Measurements from ENCODE around the gene PSMB5. TPM values are rescaled to one million over a fixed set of nuclear protein-coding genes. Genes with fewer than 3 reads are reported as not detected.

Gene PSMB5
- total and polyA plus RNA-seq, 2 of the 13 experiments (the other 11 are each of a cell fraction or from before 2014, with no cell fraction given), result 705 to 871 TPM

GRCh38 chr14:23055621-23056144 lies 21.0 kb upstream of the PSMB5 start (continued):
- TF ChIP-seq, protein P1, sequence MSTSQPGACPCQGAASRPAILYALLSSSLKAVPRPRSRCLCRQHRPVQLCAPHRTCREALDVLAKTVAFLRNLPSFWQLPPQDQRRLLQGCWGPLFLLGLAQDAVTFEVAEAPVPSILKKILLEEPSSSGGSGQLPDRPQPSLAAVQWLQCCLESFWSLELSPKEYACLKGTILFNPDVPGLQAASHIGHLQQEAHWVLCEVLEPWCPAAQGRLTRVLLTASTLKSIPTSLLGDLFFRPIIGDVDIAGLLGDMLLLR (CRISPR knock-in tag; IDR thresholded peaks at IDR 0.05), result 0 out of 2 replicates have a peak, but pooled peaks have one; percentile 53

DNA sequence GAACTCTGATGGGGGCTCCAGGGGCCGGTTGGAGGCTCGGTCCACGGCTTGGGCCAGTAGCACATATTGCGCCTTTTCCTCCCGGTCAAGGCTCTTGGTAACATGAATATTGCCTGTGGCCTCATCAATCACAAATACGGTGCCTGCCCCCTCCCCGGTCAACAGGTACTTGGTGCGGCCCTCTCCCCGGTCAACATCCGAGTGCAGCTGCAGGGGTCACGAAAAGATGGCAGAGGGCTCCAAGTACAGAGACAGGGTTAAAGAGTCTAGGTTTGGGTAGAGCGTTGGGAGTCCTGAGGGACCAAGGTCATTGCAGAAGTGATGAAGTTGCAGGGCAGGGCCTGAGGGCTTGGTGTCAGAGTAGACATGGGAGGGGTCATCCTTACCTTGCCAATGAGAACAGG lies 20.4 kb upstream of the PSMB5 start:
- WGBS (ENCODE audit: low lambda C conversion rate), result 87% methylated on average over 12 of the region's 12 CpGs
- Histone ChIP-seq H3K9ac (ENCODE audit: insufficient read depth, low read depth, low read length) (no peak overlapping the region), H3K36me3 (replicated peaks in 1 of 2; ENCODE audit: control insufficient read depth in 1 of 2, insufficient read depth in 2 of 2, low read length in 2 of 2) (peaks cover 10 to 12% of the 10 kb centered on the region in 2 experiments), H3K79me2 (ENCODE audit: insufficient read depth, low read length) (no peaks in the 10 kb centered on the region), H3K9me3 (ENCODE audit: low read length) (no peaks in the 10 kb centered on the region), H3K4me3 (replicated peaks in 1 of 3; ENCODE audit: insufficient read depth in 1 of 3, low read depth in 2 of 3, low read length in 3 of 3) (no peak overlapping the region), H2AFZ (ENCODE audit: low read length) (no peak overlapping the region), H3K27me3 (ENCODE audit: control insufficient read depth in 1 of 2, insufficient read depth in 2 of 2, low read length in 2 of 2) (peaks cover 0 to 6% of the 10 kb centered on the region in 2 experiments; a peak in 1 of 5 replicates), H4K20me1 (ENCODE audit: insufficient read depth, low read length) (peaks cover 13% of the 10 kb centered on the region; the same call in 1 of the 2 replicates), H3K4me2 (ENCODE audit: low read depth, low read length) (no peak overlapping the region), H3K4me1 (ENCODE audit: insufficient read depth, low read length) (peaks cover 26% of the 10 kb centered on the region), H3K27ac (ENCODE audit: extremely low read length, insufficient read depth, low read length) (no peak overlapping the region)
- CTCF ChIA-PET (ENCODE audit: low intra/inter-chr PET ratio, low total read pairs), result interaction anchor here (0.9 to 8.5 kb wide), 8 partner anchors 14 to 498 kb away, joined by 3 to 173 read pairs (median 28); no protein-coding TSS in a partner anchor
- no peak for DNase-seq (ENCODE audit: low spot score)
- BruUV-seq (replicated peaks), result no TSS peak
- in situ Hi-C loops (cut with HindIII; ENCODE audit: extremely low pct_ligation_motif_present, low pct_unique_long_range_greater_than_20kb), result no loop called here
- no peak for ATAC-seq
- FAIRE-seq, result no peak
- POLR2A ChIA-PET, result interaction anchor here (0.8 to 7.4 kb wide), 9 partner anchors 8 to 77 kb away, joined by 3 to 72 read pairs (median 12); partner anchors contain the start of genes ACIN1, AJUBA and C14orf119
- intact Hi-C loops (cut with micrococcal nuclease; ENCODE audit: unreplicated experiment), result no loop called here
- TF ChIP-seq REPIN1 (CRISPR knock-in tag; IDR thresholded peaks at IDR 0.05; ENCODE audit: borderline replicate concordance, low read depth), result 0 out of 2 replicates have a peak, but pooled peaks have one; percentile 18
- peak; percentile 29; the same call in 1 of the 2 replicates for TF ChIP-seq ZNF225 (CRISPR knock-in tag; IDR thresholded peaks at IDR 0.05)
- no peak for TF ChIP-seq MTF2 (CRISPR knock-in tag; IDR thresholded peaks at IDR 0.05; ENCODE audit: borderline replicate concordance)
- TF ChIP-seq ZNF724P (CRISPR knock-in tag; IDR thresholded peaks at IDR 0.05; ENCODE audit: borderline replicate concordance), result peak; percentile 54; the same call in 1 of the 2 replicates
- peak; percentile 38; the same call in 1 of the 2 replicates for TF ChIP-seq ZFX (CRISPR knock-in tag; IDR thresholded peaks at IDR 0.05; ENCODE audit: low read depth)
- peak; percentile 14; the same call in 1 of the 2 replicates for TF ChIP-seq BORCS8-MEF2B (CRISPR knock-in tag; IDR thresholded peaks at IDR 0.05)
- TF ChIP-seq RXRB (CRISPR knock-in tag; IDR thresholded peaks at IDR 0.05; ENCODE audit: borderline replicate concordance), result no peak
- 0 out of 2 replicates have a peak, but pooled peaks have one; percentile 12 for TF ChIP-seq SMAD1 (CRISPR knock-in tag; IDR thresholded peaks at IDR 0.05; ENCODE audit: borderline replicate concordance, low read depth)
- TF ChIP-seq U2AF1 (optimal IDR thresholded peaks at IDR 0.05; ENCODE audit: low read depth, low read length), result no peak
- TF ChIP-seq HMG20A (CRISPR knock-in tag; IDR thresholded peaks at IDR 0.05; ENCODE audit: borderline replicate concordance), result no peak
- TF ChIP-seq CHCHD3 (CRISPR knock-in tag; IDR thresholded peaks at IDR 0.05), result 0 out of 2 replicates have a peak, but pooled peaks have one; percentile 11
- TF ChIP-seq HOXD1 (CRISPR knock-in tag; IDR thresholded peaks at IDR 0.05), result 0 out of 2 replicates have a peak, but pooled peaks have one; percentile 55
- no peak for TF ChIP-seq ZNF510 (CRISPR knock-in tag; IDR thresholded peaks at IDR 0.05; ENCODE audit: low read depth)
- no peak for TF ChIP-seq ZIK1 (CRISPR knock-in tag; IDR thresholded peaks at IDR 0.05; ENCODE audit: borderline replicate concordance, low read depth)
- TF ChIP-seq ZNF704 (CRISPR knock-in tag; IDR thresholded peaks at IDR 0.05; ENCODE audit: borderline replicate concordance), result 0 out of 2 replicates have a peak, but pooled peaks have one; percentile 58
- 0 out of 2 replicates have a peak, but pooled peaks have one; percentile 45 for TF ChIP-seq ATF7-NPFF (CRISPR knock-in tag; IDR thresholded peaks at IDR 0.05; ENCODE audit: low read depth)
- TF ChIP-seq, protein P2, sequence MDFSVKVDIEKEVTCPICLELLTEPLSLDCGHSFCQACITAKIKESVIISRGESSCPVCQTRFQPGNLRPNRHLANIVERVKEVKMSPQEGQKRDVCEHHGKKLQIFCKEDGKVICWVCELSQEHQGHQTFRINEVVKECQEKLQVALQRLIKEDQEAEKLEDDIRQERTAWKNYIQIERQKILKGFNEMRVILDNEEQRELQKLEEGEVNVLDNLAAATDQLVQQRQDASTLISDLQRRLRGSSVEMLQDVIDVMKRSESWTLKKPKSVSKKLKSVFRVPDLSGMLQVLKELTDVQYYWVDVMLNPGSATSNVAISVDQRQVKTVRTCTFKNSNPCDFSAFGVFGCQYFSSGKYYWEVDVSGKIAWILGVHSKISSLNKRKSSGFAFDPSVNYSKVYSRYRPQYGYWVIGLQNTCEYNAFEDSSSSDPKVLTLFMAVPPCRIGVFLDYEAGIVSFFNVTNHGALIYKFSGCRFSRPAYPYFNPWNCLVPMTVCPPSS (IDR thresholded peaks at IDR 0.05), result no peak
